ENCODE data around the gene BAZ2A.
"Not testable (repeated sequence)": the region's sequence is repeated elsewhere in the genome, so short reads cannot be mapped to it uniquely, and the experiment has no call there.

The BAZ2A gene

DNA sequence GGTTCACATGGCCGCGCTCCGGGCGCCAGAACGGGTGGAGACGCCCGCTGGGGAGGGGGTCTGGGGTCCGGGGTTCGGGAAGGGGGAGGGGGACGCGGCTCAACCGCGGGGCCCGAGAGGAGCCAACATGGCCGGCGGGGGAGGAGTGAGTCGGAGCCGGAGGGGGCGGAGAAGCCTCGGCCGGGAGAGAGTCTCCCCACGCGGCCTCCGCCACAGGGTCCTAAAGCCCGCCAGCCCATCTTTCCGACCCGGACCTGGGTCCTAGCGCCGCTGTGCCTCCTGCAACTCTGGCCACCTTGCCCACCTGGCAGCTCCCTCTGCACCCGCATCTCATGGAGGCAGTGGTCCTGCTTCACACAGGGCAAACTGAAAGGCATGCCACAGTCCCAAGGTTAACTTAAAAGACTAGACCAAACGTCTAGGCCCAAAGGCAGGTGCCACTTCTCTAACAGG, at the start of gene BAZ2A:
BAZ2A (minus strand) TSS at position 147 of the 453 bp plus-strand sequence. CDS start 12,796 bp downstream, outside the sequence.
- Mint-ChIP-seq H3K36me3 (ENCODE audit: low read depth) (peaks cover 26% of the 10 kb centered on the region), H3K27me3 (ENCODE audit: low read depth) (no peaks in the 10 kb centered on the region), H3K4me3 (peak within 1 kb of the TSS; percentile 88), H3K4me1 (ENCODE audit: low read depth) (peaks cover 63% of the 10 kb centered on the region), H3K27ac (peak within 1 kb of the TSS; percentile 82), H3K9me3 (no peaks in the 10 kb centered on the region)

DNA sequence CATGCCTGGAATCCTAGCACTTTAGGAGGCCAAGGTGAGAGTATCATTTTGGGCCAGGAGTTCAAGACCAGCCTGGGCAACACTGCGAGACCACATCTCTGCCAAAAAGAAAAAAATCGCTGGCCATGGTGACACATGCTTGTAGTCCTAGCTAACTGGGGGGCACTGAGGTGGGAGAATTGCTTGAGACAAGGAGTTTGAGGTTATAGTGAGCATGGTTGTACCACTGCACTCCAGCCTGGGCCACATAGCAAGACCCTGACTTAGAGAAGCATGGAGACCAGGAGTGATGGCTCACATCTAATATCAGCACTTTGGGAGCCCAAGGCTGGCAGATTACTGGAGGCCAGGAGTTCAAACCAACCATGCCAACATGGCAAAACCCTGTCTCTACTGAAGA, 48.7 kb upstream of the BAZ2A start:
- no peaks in the 10 kb centered on the region for H3K27me3 Mint-ChIP-seq (ENCODE audit: low read depth)
- peaks cover 21% of the 10 kb centered on the region for H3K36me3 Mint-ChIP-seq (ENCODE audit: low read depth)
- peaks cover 29% of the 10 kb centered on the region for H3K4me1 Mint-ChIP-seq (ENCODE audit: low read depth)
- H3K4me3 Mint-ChIP-seq: no peak overlapping the region
- H3K9me3 Mint-ChIP-seq: no peaks in the 10 kb centered on the region
- peak overlapping the region; percentile 43 for H3K27ac Mint-ChIP-seq

DNA sequence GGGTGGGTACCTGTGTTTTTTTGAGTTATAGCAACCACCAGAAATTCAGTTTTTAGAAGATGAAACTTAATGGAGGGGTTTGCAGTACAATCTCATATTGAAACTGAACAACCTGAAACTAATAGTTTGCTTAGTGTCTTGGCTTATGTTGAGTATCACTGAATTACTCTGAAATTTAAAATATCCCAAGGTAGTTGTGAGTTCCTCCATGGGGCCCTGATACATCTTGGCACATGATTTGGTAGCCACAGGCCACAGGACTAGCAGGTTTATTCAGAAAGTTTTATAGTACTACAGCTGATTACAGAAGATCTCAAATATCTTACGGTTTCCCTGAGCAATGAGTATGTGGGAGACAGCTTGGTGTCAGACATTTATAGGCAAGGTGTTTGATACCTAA, 47.6 kb upstream of the BAZ2A start:
- H3K27ac Mint-ChIP-seq: peak overlapping the region; percentile 63
- no peak overlapping the region for H3K4me3 Mint-ChIP-seq
- peaks cover 26% of the 10 kb centered on the region for H3K4me1 Mint-ChIP-seq (ENCODE audit: low read depth)
- no peaks in the 10 kb centered on the region for H3K27me3 Mint-ChIP-seq (ENCODE audit: low read depth)
- no peaks in the 10 kb centered on the region for H3K9me3 Mint-ChIP-seq
- H3K36me3 Mint-ChIP-seq (ENCODE audit: low read depth): peaks cover 21% of the 10 kb centered on the region

DNA sequence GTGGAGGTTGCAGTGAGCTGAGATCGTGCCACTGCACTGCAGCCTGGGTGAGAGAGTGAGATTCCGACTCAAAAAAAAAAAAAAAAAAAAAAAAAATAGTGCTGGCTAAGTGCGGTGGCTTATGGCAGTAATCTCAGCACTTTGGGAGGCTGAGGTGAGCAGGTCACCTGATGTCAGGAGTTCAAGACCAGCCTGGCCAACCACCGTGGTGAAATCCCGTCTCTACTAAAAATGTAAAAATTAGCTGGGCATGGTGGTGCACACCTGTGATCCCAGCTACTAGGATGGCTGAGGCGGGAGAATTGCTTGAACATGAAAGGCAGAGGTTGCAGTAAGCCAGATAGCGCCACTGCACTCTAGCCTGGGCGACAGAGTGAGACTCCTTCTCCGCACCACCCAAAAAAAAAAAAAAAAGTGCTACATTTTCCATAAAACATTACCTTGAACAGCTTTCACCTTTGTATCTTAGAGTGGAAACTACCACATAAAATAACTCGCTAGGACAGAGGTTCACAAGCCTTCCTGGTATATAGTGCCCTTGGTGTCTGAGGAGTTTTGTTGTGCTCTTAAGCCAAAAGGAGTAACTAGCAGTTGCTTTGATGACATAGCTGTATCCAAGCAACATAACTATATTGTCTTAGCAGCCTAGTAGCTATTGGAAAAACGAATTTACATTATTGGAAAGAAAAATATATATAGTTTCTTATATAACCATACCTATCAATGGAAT, 46.9 kb upstream of the BAZ2A start:
- Mint-ChIP-seq H3K4me3 (no peak overlapping the region), H3K9me3 (no peaks in the 10 kb centered on the region), H3K27me3 (ENCODE audit: low read depth) (no peaks in the 10 kb centered on the region), H3K36me3 (ENCODE audit: low read depth) (peaks cover 21% of the 10 kb centered on the region), H3K27ac (peak overlapping the region; percentile 70), H3K4me1 (ENCODE audit: low read depth) (peaks cover 25% of the 10 kb centered on the region)

DNA sequence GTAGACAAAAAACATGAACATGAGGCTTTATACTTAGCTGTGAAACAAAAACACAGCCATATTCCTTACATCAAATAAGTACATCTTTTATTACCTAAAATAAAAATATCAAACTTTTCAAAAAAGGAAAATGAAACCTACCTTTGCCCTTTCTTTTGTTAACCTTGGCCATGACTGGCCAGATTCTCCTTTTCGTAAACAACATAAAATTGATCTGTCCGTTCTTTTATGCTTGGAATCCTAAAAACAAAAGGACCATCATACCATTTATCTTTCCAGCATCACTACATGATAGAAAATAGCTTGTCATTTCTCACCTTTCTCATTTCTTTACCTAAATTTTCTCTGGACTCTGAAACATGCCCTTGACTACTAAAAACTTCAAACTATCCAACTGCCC, 41.5 kb upstream of the BAZ2A start:
- peaks cover 19% of the 10 kb centered on the region for H3K4me1 Mint-ChIP-seq (ENCODE audit: low read depth)
- H3K9me3 Mint-ChIP-seq: no peaks in the 10 kb centered on the region
- peak overlapping the region; percentile 31 for H3K27ac Mint-ChIP-seq
- no peak overlapping the region for H3K4me3 Mint-ChIP-seq
- H3K27me3 Mint-ChIP-seq (ENCODE audit: low read depth): no peaks in the 10 kb centered on the region
- peaks cover 41% of the 10 kb centered on the region for H3K36me3 Mint-ChIP-seq (ENCODE audit: low read depth)

DNA sequence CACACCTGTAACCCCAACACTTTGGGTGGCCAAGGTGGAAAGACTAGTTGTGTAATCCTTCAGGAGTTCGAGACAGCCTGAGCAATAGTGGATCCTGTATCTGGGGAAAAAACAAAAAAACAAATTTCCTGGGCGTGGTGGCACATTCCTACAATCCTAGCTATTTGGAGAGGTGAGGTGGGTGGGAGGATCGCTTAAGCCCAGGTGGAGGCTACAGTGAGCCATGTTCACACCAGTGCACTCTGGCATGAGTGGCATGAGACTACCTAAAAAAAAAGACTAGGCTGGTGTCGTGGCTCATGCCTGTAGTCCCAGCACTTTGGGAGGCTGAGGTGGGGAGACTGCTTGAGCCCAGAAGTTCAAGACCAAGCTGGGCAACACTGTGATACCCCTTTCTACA, 40.7 kb upstream of the BAZ2A start:
- Mint-ChIP-seq H3K4me1 (ENCODE audit: low read depth) (peaks cover 19% of the 10 kb centered on the region), H3K9me3 (no peaks in the 10 kb centered on the region), H3K27ac (no peak overlapping the region), H3K36me3 (ENCODE audit: low read depth) (peaks cover 47% of the 10 kb centered on the region), H3K27me3 (ENCODE audit: low read depth) (no peaks in the 10 kb centered on the region), H3K4me3 (no peak overlapping the region)

DNA sequence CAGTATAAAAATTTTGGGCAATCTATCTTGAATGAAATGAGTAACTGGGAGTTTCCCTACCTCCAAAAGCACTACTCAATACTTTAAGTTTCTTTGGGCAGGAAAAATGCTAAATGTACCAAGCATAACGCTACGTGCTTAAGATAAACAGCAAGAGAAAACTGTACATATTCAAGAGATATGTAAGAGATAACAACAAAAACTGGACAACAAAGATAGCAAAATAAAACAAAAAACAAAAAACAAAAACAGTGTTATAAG, 38.0 kb upstream of the BAZ2A start:
- peaks cover 55% of the 10 kb centered on the region for H3K36me3 Mint-ChIP-seq (ENCODE audit: low read depth)
- H3K9me3 Mint-ChIP-seq: no peaks in the 10 kb centered on the region
- no peak overlapping the region for H3K4me3 Mint-ChIP-seq
- no peak overlapping the region for H3K27ac Mint-ChIP-seq
- H3K4me1 Mint-ChIP-seq (ENCODE audit: low read depth): peaks cover 17% of the 10 kb centered on the region
- no peaks in the 10 kb centered on the region for H3K27me3 Mint-ChIP-seq (ENCODE audit: low read depth)

DNA sequence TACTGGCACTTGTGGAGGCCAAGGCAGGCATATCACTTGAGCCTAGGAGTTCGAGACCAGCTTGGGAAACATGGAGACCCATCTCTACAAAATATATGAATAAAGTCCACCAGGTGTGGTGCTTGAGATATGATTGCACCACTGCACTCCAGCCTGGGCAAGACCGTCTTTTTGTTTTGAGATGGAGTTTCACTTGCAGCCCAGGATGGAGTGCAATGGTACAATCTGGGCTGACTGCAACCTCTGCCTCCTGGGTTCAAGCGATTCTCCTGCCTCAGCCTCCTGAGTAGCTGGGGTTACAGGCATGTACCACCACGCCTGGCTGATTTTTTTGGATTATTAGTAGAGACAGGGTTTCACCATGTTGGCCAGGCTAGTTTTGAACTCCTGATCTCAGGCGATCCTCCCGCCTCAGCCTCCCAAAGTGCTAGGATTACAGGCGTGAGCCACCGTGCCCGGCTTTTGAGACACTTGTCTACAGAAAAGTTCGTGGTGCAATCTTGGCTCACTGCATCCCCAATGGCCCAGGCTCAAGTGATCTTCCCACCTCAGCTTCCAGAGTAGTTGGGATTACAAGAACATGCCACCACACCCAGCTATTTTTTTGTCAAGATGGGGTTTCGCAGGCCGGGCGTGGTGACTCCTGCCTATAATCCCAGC, 32.0 kb upstream of the BAZ2A start:
- no peaks in the 10 kb centered on the region for H3K9me3 Mint-ChIP-seq
- H3K4me1 Mint-ChIP-seq (ENCODE audit: low read depth): peaks cover 4% of the 10 kb centered on the region
- H3K4me3 Mint-ChIP-seq: no peak overlapping the region
- no peak overlapping the region for H3K27ac Mint-ChIP-seq
- H3K27me3 Mint-ChIP-seq (ENCODE audit: low read depth): no peaks in the 10 kb centered on the region
- peaks cover 18% of the 10 kb centered on the region for H3K36me3 Mint-ChIP-seq (ENCODE audit: low read depth)

DNA sequence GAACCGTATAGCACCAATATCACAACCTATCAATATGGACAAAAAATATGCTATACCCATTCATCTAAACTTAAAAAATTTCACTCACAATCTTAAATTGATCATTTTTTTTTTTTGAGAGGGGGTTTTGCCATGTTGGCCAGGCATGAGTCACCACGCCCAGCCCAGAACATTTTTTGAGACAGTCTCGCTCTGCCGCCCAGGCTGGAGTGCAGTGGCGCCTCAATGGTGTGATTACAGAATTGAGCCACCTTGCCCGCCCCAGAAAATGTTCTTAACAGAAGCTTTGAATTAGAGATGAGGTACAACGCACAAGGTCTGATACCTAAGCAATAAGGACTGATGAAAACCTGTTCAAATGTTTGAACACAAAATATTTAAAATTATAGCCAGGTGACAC, 31.4 kb upstream of the BAZ2A start:
- H3K4me1 Mint-ChIP-seq (ENCODE audit: low read depth): peaks cover 4% of the 10 kb centered on the region
- H3K4me3 Mint-ChIP-seq: no peak overlapping the region
- no peak overlapping the region for H3K27ac Mint-ChIP-seq
- H3K27me3 Mint-ChIP-seq (ENCODE audit: low read depth): no peaks in the 10 kb centered on the region
- H3K36me3 Mint-ChIP-seq (ENCODE audit: low read depth): peaks cover 18% of the 10 kb centered on the region
- no peaks in the 10 kb centered on the region for H3K9me3 Mint-ChIP-seq

DNA sequence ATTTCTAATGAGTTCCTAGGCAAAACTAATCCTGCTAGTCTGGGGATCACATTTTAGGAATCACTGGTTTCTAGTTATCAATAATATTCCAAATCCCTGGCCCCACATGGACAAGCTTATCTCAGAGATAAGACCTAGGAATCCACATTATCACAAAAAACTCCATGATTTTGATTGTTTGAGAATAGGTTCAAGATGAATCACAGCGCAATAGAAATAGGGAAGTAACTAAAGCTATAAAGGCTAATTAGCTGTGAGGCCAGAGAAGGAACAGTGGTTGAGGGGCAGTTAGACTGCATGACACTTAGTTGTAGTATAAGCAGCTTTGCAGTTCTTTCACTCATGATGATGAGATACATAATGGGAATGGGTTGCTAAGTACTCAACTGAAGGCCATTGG, 28.8 kb upstream of the BAZ2A start:
- no peak overlapping the region for H3K27ac Mint-ChIP-seq
- no peak overlapping the region for H3K4me3 Mint-ChIP-seq
- no peaks in the 10 kb centered on the region for H3K27me3 Mint-ChIP-seq (ENCODE audit: low read depth)
- H3K9me3 Mint-ChIP-seq: peaks cover 9% of the 10 kb centered on the region
- peaks cover 4% of the 10 kb centered on the region for H3K4me1 Mint-ChIP-seq (ENCODE audit: low read depth)
- H3K36me3 Mint-ChIP-seq (ENCODE audit: low read depth): peaks cover 13% of the 10 kb centered on the region

DNA sequence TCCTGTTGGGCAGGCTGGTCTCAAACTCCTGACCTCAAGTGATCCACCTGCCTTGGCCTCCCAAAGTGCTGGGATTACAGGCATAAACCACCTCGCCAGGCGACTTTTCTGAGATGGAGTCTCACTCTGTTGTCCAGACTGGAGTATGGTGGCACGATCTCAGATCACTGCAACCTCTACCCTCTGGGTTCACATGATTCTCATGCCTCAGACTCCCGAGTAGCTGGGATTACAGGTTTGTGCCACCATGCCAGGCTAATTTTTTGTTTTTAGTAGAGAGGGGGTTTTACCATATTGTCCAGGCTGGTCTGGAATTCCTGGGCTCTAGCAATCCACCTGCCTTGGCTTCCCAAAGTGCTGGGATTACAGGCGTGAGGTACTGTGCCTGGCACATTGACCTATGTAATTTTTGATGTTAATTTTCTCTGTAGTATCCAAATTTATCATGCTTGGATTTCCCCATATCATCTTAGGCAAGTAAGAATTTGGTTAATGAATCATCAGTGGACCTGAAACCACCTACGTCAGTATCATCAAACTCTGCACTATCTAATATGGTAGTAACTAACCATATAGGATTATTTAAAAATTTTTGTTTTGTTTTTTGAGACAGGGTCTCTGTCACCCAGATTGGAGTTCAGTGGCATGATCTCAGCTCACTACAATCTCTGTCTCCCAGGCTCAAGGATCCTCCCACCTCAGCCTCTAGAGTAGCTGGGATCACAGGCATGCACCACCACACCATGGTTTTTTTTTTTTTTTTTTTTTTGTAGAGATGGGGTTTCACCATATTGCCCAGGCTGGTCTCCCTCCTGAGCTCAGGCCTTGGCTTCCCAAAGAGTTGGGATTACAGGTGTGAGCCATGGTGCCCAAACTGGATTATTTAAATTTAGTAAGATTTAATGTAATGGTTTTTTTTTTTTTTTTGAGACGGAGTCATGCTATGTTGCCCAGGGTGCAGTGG, 27.6 kb upstream of the BAZ2A start:
- Mint-ChIP-seq H3K4me3 (no peak overlapping the region), H3K36me3 (ENCODE audit: low read depth) (peaks cover 10% of the 10 kb centered on the region), H3K4me1 (ENCODE audit: low read depth) (peaks cover 4% of the 10 kb centered on the region), H3K27ac (no peak overlapping the region), H3K27me3 (ENCODE audit: low read depth) (no peaks in the 10 kb centered on the region), H3K9me3 (peaks cover 21% of the 10 kb centered on the region)

DNA sequence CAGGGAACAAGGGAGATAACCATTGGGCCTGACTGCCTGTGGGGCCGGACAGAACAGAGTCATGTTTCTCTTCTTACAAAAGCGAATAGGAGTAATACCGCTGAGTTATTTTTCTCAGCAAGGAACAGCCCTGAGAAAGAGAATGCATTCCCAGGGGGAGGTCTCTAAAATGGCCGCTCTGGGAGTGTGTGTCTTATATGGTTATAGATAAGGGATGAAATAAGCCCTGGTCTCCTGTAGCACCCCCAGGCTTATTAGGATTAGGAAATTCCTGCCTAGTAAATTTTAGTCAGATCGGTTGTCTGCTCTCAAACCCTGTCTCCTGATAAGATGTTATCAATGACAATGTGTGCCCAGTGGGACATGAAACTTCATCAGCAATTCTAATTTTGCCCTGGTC, 23.7 kb upstream of the BAZ2A start:
- Mint-ChIP-seq H3K36me3 (ENCODE audit: low read depth) (peaks cover 12% of the 10 kb centered on the region), H3K9me3 (peaks cover 23% of the 10 kb centered on the region)
- H3K4me1 Mint-ChIP-seq (ENCODE audit: low read depth); H3K4me3 Mint-ChIP-seq; H3K27ac Mint-ChIP-seq; H3K27me3 Mint-ChIP-seq (ENCODE audit: low read depth): not testable (repeated sequence)

DNA sequence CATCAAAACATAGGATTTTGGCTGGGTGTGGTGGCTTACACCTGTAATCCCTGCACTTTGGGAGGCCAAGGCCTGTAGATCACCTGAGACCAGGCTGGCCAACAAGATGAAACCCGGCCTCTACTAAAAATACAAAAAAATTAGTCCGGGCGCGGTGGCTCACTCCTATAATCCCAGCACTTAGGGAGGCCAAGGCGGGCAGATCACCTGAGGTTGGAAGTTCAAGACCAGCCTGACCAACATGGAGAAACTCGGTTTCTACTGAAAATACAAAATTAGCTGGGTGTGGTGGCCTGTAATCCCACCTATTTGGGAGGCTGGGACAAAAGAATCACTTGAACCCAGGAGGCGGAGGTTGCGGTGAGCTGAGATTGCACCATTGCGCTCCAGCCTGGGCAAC, 17.9 kb upstream of the BAZ2A start:
- not testable (repeated sequence) for H3K4me3 Mint-ChIP-seq; H3K9me3 Mint-ChIP-seq; H3K27me3 Mint-ChIP-seq (ENCODE audit: low read depth); H3K27ac Mint-ChIP-seq
- H3K4me1 Mint-ChIP-seq (ENCODE audit: low read depth): peaks cover 19% of the 10 kb centered on the region
- peaks cover 27% of the 10 kb centered on the region for H3K36me3 Mint-ChIP-seq (ENCODE audit: low read depth)

DNA sequence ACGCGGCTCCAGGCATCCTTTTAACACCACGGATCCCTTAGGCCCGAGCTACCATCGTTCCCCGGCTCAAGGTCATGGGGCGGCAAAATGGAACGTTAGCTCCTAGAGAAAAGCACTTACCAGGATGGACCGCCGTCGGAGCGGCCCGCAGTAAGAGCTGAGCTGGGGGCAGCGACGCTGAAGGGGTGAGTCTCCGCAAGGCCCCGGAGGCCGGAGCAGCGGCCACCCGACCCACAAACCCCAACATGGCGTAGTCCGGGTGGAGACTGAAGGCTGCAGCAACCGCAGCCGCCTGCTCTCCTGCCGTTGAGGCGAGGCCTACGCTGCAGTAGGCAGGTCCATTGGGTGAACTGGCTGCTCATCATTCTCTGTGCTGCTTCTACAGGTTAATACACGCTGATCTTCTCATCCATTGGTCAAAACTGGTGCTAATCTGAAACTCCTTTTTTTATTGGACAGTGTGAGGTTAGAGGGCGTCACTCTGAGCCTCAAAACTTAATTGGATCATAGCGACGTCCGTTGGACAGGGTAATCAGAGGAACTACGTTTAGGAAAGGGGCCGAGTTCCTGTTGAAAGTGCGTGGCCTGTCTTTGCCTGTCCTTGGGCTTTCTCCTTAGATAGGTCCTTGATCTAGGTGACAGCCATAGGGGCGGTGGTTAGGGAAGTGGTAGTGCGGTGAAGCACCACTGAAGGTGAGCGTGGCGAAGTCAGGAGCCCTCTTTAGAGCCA, 15.8 kb upstream of the BAZ2A start, which contains the start of gene ATP5F1B:
ATP5F1B (minus strand) TSS at position 268 of the 730 bp plus-strand sequence; CDS start at position 247, 21 bp downstream.
- Mint-ChIP-seq H3K27ac (peak within 1 kb of the TSS; percentile 99), H3K4me3 (peak within 1 kb of the TSS; percentile 96), H3K4me1 (ENCODE audit: low read depth) (peaks cover 25% of the 10 kb centered on the region), H3K27me3 (ENCODE audit: low read depth) (no peaks in the 10 kb centered on the region), H3K9me3 (no peaks in the 10 kb centered on the region), H3K36me3 (ENCODE audit: low read depth) (peaks cover 35% of the 10 kb centered on the region)

Measured in T-helper 1 cell treated with Interleukin-12 subunit alpha and Interleukin-12 subunit beta and Interleukin-4 antibody, amounts not matched to agents 30 μg/mL and 1 μg/mL, for 36 hours (primary cell).